Bronchial epithelial cell (primary cell): ENCODE measurements around the gene BPIFB3. TPM values are rescaled to one million over a fixed set of nuclear protein-coding genes. Genes with fewer than 3 reads are reported as not detected.

Source experiments
- DNase-seq: peaks from one replicate; pipeline ENCODE4 v3.0.0-alpha.2; 2010; ENCODE audit warnings: low read depth
- FAIRE-seq: peaks from 2 replicates; lab custom pipeline; 2011; peaks lifted over from hg19 to GRCh38; lab: Jason Lieb, UNC
- H3K27me3 ChIP-seq: 2 replicates; pipeline ENCODE4 v1.5.1; 2011; ENCODE audit warnings: low read length; ENCODE audit not compliant: control insufficient read depth, insufficient read depth
- H3K36me3 ChIP-seq: 2 replicates; pipeline ENCODE4 v1.5.1; 2011; ENCODE audit warnings: low read length; ENCODE audit not compliant: control insufficient read depth, insufficient read depth
- H3K4me3 ChIP-seq: 2 replicates; pipeline ENCODE4 v1.5.1; 2011; ENCODE audit warnings: mild to moderate bottlenecking, low read depth, low read length, control low read depth
- total RNA-seq: library from RNA; depleted of rRNA; stranded (reverse); fragments of >200 nt; gene quantifications from 2 replicates; pipeline ENCODE4 v1.2.1, GENCODE V29; 2014
- TF ChIP-seq, protein P1 (sequence below): IDR thresholded peaks from 2 replicates; pipeline ENCODE4 v1.5.1; 2011; ENCODE audit warnings: mild to moderate bottlenecking, moderate library complexity, low read length, control low read depth, inconsistent platforms; ENCODE audit not compliant: insufficient read depth, severe bottlenecking

BPIFB3 gene
- total RNA-seq, 1 donor from 2014 or later: not detected

DNA sequence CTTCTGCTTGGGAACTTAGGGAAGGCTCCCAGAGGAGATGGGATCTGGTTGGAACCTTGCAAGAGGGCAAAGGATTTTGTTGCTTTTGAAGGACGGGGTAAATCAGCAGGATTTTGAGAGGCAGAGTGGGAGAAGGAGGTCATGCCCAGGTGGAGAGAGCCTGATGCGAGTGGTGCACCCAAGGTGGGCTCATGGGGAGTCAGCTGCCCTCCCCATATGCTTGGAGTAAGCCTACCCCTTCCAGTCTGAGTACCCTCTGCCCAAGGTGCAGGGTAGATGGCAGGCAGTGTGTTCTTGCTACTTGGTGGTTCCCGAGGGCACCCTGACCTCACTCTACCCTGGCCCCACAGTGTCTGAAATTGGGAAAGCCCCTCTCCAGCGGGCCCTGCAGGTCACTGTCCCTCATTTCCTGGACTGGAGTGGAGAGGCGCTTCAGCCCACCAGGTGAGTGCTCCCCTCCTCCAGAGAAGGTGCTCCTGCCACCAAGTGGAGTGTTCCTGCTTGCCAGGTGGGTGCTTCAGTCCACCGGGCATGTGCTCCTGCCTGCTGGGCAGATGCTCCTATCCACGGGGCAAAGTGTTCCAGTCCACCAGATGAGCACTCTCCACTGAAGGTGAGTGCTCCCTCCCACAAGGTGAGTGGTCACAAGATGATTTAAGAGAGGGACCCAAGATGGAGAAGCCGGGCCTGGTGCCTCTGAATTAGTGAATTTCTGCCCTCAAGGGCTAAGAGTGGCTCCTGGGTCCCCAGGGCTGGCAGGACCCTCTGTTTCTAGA lies 42.8 kb upstream of the BPIFB3 start:
- no peak for DNase-seq
- H3K4me3 ChIP-seq: no peak overlapping the region
- H3K27me3 ChIP-seq: peaks cover 1% of the 10 kb centered on the region
- FAIRE-seq: no peak
- H3K36me3 ChIP-seq: no peaks in the 10 kb centered on the region
- TF ChIP-seq, protein P1, sequence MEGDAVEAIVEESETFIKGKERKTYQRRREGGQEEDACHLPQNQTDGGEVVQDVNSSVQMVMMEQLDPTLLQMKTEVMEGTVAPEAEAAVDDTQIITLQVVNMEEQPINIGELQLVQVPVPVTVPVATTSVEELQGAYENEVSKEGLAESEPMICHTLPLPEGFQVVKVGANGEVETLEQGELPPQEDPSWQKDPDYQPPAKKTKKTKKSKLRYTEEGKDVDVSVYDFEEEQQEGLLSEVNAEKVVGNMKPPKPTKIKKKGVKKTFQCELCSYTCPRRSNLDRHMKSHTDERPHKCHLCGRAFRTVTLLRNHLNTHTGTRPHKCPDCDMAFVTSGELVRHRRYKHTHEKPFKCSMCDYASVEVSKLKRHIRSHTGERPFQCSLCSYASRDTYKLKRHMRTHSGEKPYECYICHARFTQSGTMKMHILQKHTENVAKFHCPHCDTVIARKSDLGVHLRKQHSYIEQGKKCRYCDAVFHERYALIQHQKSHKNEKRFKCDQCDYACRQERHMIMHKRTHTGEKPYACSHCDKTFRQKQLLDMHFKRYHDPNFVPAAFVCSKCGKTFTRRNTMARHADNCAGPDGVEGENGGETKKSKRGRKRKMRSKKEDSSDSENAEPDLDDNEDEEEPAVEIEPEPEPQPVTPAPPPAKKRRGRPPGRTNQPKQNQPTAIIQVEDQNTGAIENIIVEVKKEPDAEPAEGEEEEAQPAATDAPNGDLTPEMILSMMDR: no peak

DNA sequence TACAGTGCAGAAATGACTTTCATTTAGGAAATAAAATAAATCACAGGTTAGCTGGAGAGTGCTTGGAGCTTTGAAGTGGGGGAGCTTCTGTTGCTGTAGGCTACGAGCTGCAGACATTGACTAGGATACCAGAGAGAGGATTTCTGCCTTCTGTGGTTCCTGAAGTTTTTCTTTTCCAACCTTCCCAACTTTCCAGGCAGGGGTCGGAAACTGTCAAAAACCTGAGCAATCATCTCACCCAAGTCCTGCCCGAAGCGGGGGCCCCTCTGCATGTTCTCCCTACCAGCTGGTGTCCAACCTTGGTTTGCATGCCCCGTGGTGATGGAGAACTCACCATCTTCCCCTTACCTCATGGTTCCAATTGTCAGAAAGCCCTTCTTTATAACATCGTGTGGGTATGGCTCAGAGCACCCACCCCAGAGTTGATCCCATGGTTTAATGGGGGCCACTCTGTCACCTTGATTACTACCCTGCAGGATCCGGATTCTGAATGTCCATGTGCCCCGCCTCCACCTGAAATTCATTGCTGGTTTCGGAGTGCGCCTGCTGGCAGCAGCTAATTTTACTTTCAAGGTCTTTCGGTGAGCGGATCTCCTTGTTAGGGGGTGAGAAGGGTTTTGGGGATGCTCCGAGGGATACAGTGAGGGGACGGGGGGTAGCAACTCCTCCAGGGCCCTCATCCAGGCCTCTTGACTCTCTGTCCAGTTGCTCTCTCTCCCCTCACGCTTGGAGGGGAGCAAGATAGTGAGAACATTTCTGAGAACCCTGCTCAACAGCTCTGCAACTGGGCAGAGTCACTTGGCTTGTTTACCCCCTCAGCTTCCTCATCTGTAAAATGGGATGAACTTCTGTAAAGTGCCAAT lies 41.1 kb upstream of the BPIFB3 start:
- FAIRE-seq: no peak
- DNase-seq: no peak
- peaks cover 1% of the 10 kb centered on the region for H3K27me3 ChIP-seq
- TF ChIP-seq, protein P1: no peak
- no peaks in the 10 kb centered on the region for H3K36me3 ChIP-seq
- H3K4me3 ChIP-seq: no peak overlapping the region

DNA sequence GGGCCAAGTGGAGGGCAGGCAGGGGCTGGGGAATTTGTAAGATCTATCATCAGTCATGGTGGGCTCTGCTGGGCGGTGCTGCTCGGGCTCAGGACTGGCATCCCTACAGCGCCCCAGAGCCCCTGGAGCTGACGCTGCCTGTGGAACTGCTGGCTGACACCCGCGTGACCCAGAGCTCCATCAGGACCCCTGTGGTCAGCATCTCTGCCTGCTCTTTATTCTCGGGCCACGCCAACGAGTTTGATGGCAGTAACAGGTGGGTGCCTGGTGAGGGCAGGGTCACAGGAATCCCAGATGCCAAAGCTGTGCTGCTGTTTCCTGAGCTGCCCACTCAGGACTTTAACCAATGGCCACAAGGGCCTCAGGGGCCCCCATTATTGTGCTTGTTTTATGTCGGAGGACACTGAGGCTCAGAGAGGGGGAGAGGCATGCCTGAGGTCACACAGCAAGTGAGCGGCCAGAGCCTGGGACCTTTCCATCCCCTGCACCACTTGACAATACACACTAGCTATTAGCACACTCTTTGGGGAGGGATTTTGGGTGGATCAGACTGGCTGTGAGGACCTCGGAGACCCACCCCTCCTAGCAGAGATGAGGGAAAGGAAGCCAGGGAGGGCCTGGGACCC lies 39.9 kb upstream of the BPIFB3 start:
- TF ChIP-seq, protein P1: no peak
- Histone ChIP-seq H3K27me3 (peaks cover 1% of the 10 kb centered on the region), H3K36me3 (no peaks in the 10 kb centered on the region), H3K4me3 (no peak overlapping the region)
- no peak for FAIRE-seq
- DNase-seq: no peak

DNA sequence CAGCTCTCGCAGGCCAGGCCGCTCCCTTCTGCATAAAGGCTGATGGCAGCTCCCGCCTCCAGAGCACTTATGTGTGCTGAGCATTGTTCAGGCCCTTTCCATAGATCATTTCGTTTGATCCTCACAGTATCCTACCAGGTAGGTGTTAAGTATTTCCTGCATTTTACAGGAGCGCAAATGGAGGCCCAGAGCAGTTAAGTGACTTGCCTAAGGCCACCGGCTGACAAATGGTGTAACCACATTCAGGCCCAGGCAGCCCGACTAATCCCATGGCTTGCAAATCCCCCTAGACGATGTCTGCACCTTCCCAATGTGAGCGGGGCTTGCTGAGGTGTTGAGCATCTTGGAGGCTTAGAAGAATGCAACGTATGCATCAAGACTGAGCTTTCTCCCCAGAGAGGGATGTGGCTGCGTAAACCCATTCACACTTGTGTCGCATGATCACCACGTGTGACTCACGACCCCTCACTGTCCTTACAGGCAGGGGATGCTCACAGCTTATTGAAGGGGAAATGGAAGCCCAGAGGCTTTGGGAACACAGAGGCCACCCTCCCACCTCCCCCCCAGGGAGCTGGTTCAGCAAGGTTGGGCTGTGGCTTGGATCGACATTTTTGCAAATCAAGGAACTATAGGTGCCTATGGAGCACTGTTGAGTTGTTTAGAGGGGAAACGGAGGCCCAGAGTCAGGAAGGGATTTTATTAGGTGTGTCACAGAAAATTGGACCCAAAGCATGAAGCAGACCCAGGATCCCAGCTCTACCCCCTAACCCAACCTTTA lies 39.2 kb upstream of the BPIFB3 start:
- peaks cover 1% of the 10 kb centered on the region for H3K27me3 ChIP-seq
- H3K36me3 ChIP-seq: no peaks in the 10 kb centered on the region
- no peak for DNase-seq
- peak; percentile 7 for FAIRE-seq
- TF ChIP-seq, protein P1: no peak
- H3K4me3 ChIP-seq: no peak overlapping the region

DNA sequence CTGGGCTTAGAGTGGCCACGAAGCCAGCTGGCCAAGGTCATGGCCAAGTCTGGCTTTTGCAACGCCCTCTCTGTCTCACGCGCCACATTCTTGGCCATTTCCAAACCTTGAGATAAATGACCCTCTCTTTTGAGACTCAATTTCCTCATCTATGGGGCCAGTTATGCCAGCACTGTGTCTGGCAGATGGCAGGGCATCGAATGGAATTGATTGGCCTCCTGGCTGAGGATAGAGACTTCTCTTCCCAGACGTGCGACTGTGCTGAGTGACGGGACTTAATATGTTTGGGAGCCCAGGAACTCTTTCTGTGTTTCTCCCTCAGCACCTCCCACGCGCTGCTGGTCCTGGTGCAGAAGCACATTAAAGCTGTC lies 38.6 kb upstream of the BPIFB3 start:
- DNase-seq (no peak), FAIRE-seq (no peak)
- Histone ChIP-seq H3K27me3 (peaks cover 1% of the 10 kb centered on the region), H3K36me3 (no peaks in the 10 kb centered on the region), H3K4me3 (no peak overlapping the region)
- TF ChIP-seq, protein P1: no peak
